Measurements from ENCODE around the gene GNG12.

GRCh38 chr1:67789551-67789950 lies 43.7 kb downstream of the GNG12 start:
- TF ChIP-seq CTCF (IDR thresholded peaks at IDR 0.05; ENCODE audit: insufficient read depth, low read length, poor library complexity, severe bottlenecking) (no peak), EZH2phosphoT487 (conservative IDR thresholded peaks at IDR 0.05; ENCODE audit: low read length) (no peak)

Measured in SU-DHL-6 (cell line).